Left lung (tissue), 10 donors: ENCODE data around the gene UIMC1. TPM values are rescaled to one million over a fixed set of nuclear protein-coding genes. Genes with fewer than 3 reads are reported as not detected.

Experiments
- ATAC-seq: fragments of 200-7000 bp; cut with Tn5 transposase; one replicate; pipeline ENCODE4 v1.9.1; 2020; ENCODE audit warnings: moderate library complexity
- DNase-seq, 4 donors: peaks; one replicate each; pipeline ENCODE4 v3.0.0-alpha.2; 2013 to 2020
- H3K27ac ChIP-seq, 2 donors: fragments of 200-600 bp; sonication (generic) in 1 of 2; one replicate each; pipeline versions ENCODE4 v1.5.0 to v1.8.0; 2020 to 2021
- H3K27me3 ChIP-seq, 2 donors: fragments of 200-600 bp; sonication (generic) in 1 of 2; one replicate each; pipeline versions ENCODE4 v1.5.0 to v1.8.0; 2020 to 2021
- H3K36me3 ChIP-seq, 2 donors: fragments of 200-600 bp; sonication (generic) in 1 of 2; one replicate each; pipeline versions ENCODE4 v1.5.0 to v1.8.0; 2020 to 2021
- H3K4me1 ChIP-seq, 2 donors: fragments of 200-600 bp; one replicate each; pipeline ENCODE4 v1.8.0; 2021
- H3K4me3 ChIP-seq, 2 donors: fragments of 200-600 bp; sonication (generic) in 1 of 2; one replicate each; pipeline versions ENCODE4 v1.5.0 to v1.8.0; 2020 to 2021; ENCODE audit warnings: mild to moderate bottlenecking in 1 of 2
- H3K9me3 ChIP-seq, 2 donors: fragments of 200-600 bp; sonication (generic) in 1 of 2; one replicate each; pipeline versions ENCODE4 v1.5.0 to v1.8.0; 2020 to 2021
- CTCF ChIP-seq, 2 donors: fragments of 200-600 bp; sonication (generic) in 1 of 2; IDR thresholded peaks; one replicate each; pipeline versions ENCODE4 v1.5.0 to v1.8.0; 2021; ENCODE audit warnings: antibody characterized with exemption in 2 of 2
- intact Hi-C, 2 donors: fragments of 100-400 bp; cut with DNase I; formaldehyde crosslinking; loops; one replicate each; pipeline versions ENCODE4 v1.11.2 to v1.14.2; 2022
- polyA plus RNA-seq, 6 donors: library from polyadenylated mRNA; unstranded; fragments of 120-200 nt; gene quantifications; one replicate each; pipeline ENCODE4 v1.2.1, GENCODE V29; 2013; ENCODE audit not compliant: insufficient read length in 6 of 6
- total RNA-seq, 2 donors: library from RNA; stranded (reverse); fragmentation: NEBNext Ultra II Directional; extraction: Animal tissue kit (Norgen Biotek cat#: 25700); gene quantifications; one replicate each; pipeline ENCODE4 v1.2.1, GENCODE V29; 2021
- donor health status: DM: no; HTN: yes; CAD: no.
- donor health status: DM: no; HTN: no; CAD: no.

UIMC1 gene
- total and polyA plus RNA-seq, 8 donors = 22.4 to 53.7 (median 44.2) TPM

DNA sequence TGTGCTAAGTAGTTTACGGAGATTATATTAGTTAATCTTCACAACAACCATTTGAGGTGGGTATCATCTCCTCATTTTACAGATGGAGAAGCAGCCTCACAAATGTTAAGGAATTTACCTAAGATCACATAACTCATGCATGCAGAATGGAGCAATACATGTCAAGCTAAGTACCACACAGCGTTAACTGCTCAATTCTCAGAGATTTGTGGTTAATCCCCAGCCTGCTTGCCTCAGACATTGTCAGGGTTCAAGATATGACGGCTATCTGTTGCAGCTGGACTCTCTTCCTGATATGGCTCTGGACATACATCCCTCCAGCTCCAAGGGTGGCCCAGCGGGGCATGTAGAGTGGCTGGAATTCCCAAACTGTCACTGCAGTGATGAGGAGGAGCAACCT lies 8.6 kb upstream of the UIMC1 start:
- Histone ChIP-seq H3K27me3 (no peaks in the 10 kb centered on the region), H3K4me3 (no peak overlapping the region), H3K36me3 (no peaks in the 10 kb centered on the region), H3K9me3 (no peaks in the 10 kb centered on the region), H3K27ac (no peak overlapping the region), H3K4me1 (no peaks in the 10 kb centered on the region)
- DNase-seq (no peak), ATAC-seq (no peak)
- intact Hi-C loops = no loop called here
- TF ChIP-seq CTCF (IDR thresholded peaks at IDR 0.05) = no peak

GRCh38 chr5:177010153-177010552 lies 3.6 kb upstream of the UIMC1 start:
- Histone ChIP-seq H3K27ac (no peak overlapping the region), H3K27me3 (no peaks in the 10 kb centered on the region), H3K4me3 (no peak overlapping the region), H3K36me3 (no peaks in the 10 kb centered on the region), H3K9me3 (no peaks in the 10 kb centered on the region), H3K4me1 (peaks cover 3 to 4% of the 10 kb centered on the region in 2 donors)
- TF ChIP-seq CTCF (IDR thresholded peaks at IDR 0.05) = no peak
- intact Hi-C loops = no loop called here
- DNase-seq = no peak
- no peak for ATAC-seq

- H3K9me3 ChIP-seq = no peaks in the 10 kb centered on the region
- H3K27me3 ChIP-seq = no peaks in the 10 kb centered on the region
- H3K36me3 ChIP-seq = no peaks in the 10 kb centered on the region
- H3K4me1 ChIP-seq = peaks cover 13 to 17% of the 10 kb centered on the region in 2 donors
- ATAC-seq (no peak), DNase-seq (peak in 2 of 4 donors; percentile 44 to 63)
- no peak overlapping the region for H3K27ac ChIP-seq
- intact Hi-C loops = no loop called here
- TF ChIP-seq CTCF (IDR thresholded peaks at IDR 0.05) = no peak
- no peak overlapping the region for H3K4me3 ChIP-seq
Observed at GRCh38 chr5:177008716-177009115, 2.1 kb upstream of the UIMC1 start.

GRCh38 chr5:177005619-177006264 lies 837 bp downstream of the UIMC1 start:
- no peaks in the 10 kb centered on the region for H3K36me3 ChIP-seq
- H3K27ac ChIP-seq = peak overlapping the region; percentile 93 to 97
- intact Hi-C loops = no loop called here
- H3K4me1 ChIP-seq = peaks cover 13 to 37% of the 10 kb centered on the region in 2 donors
- DNase-seq (peak; percentile 37 to 94 (median 66)), ATAC-seq (peak; percentile 88)
- peak overlapping the region; percentile 86 to 92 for H3K4me3 ChIP-seq
- H3K27me3 ChIP-seq = no peaks in the 10 kb centered on the region
- peak; percentile 47 to 48 for TF ChIP-seq CTCF (IDR thresholded peaks at IDR 0.05)
- no peaks in the 10 kb centered on the region for H3K9me3 ChIP-seq

- Histone ChIP-seq H3K27ac (peak overlapping the region in 1 of 2 donors; percentile 97), H3K36me3 (no peaks in the 10 kb centered on the region), H3K4me3 (peak overlapping the region in 1 of 2 donors; percentile 92), H3K27me3 (no peaks in the 10 kb centered on the region), H3K9me3 (no peaks in the 10 kb centered on the region), H3K4me1 (peaks cover 13 to 45% of the 10 kb centered on the region in 2 donors)
- ATAC-seq = no peak
- DNase-seq = no peak
- intact Hi-C loops = no loop called here
- TF ChIP-seq CTCF (IDR thresholded peaks at IDR 0.05) = no peak
Observed at GRCh38 chr5:177004961-177005360, 1.6 kb downstream of the UIMC1 start.
